ENCODE data around the gene NLRP6.

GRCh38 chr11:287821-288477 lies 9.7 kb downstream of the NLRP6 start:
- TF ChIP-seq CTCF (IDR thresholded peaks at IDR 0.05; ENCODE audit: low read depth, low read length, poor library complexity, severe bottlenecking) (no peak), EZH2phosphoT487 (IDR thresholded peaks at IDR 0.05; ENCODE audit: borderline replicate concordance, low read length) (no peak)
